GM12864 (cell line): ENCODE data around the gene CLPSL1.

Experiments used
- DNase-seq: peaks from one replicate; pipeline ENCODE4 v3.0.0-alpha.2; 2011; ENCODE audit warnings: low read depth
- H3K4me3 ChIP-seq: 2 replicates; pipeline ENCODE4 v1.5.1; 2011; ENCODE audit warnings: mild to moderate bottlenecking, low read depth, low read length, control low read depth
- TF ChIP-seq, protein P1 (sequence below): IDR thresholded peaks from 2 replicates; pipeline ENCODE4 v1.5.1; 2011; ENCODE audit warnings: low read depth, mild to moderate bottlenecking, moderate library complexity, low read length, control low read depth, inconsistent platforms; ENCODE audit errors: missing control alignments

The CLPSL1 gene

DNA sequence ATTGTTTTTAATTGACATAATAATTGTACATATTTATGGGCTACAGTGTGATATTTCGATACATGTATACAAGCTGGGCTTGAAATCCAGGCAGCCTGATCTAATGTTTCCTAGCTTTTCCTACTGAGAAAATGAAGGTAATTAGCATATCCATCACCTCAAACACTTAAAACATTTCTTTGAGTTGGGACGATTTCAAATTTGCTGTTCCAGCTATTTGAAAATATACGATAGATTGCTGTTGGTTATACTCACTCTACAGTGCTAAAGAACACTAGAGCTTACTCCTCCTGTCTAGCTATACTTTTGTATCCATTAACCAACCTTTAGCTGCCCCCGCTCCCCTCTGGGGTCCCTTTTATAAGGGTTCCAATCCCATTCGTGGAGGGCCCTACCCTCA is 29.0 kb downstream of the CLPSL1 start:
- H3K4me3 ChIP-seq, result no peak overlapping the region
- DNase-seq, result no peak
- TF ChIP-seq, protein P1, sequence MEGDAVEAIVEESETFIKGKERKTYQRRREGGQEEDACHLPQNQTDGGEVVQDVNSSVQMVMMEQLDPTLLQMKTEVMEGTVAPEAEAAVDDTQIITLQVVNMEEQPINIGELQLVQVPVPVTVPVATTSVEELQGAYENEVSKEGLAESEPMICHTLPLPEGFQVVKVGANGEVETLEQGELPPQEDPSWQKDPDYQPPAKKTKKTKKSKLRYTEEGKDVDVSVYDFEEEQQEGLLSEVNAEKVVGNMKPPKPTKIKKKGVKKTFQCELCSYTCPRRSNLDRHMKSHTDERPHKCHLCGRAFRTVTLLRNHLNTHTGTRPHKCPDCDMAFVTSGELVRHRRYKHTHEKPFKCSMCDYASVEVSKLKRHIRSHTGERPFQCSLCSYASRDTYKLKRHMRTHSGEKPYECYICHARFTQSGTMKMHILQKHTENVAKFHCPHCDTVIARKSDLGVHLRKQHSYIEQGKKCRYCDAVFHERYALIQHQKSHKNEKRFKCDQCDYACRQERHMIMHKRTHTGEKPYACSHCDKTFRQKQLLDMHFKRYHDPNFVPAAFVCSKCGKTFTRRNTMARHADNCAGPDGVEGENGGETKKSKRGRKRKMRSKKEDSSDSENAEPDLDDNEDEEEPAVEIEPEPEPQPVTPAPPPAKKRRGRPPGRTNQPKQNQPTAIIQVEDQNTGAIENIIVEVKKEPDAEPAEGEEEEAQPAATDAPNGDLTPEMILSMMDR, result no peak

DNA sequence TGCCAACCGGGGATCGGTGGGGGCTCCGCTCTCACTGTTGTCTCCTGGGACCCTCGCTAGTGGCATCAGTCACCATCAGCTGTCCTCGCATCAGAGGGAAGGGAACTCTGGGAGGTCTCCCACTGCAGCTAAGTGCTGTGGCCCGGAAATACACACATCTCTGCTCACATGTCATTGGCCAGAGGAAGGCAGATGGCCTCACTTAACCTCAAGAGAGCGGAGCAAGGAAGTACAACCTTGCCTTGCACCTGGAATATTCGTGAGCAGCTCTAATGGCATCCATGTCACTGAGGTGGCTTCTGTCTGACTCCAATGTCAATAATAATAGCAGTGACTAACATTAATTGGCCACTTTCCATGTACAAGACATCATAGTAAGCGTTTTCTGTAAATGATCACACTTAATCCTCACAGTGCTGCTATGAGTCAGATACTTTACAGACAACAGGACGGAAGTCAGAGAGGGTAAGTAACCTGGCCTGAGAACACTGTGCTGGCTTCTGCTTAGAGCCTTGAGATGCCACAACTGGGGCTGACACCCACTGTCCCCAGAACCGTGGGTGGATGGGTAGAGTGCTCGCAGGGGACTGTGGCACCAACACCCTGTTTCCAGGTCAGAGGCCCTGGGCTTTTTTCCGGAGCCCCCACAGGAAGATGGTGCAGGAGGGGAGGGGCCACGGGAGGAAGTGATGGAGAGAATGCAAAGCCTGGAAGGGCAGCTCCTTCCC is 30.3 kb downstream of the CLPSL1 start:
- TF ChIP-seq, protein P1, result no peak
- DNase-seq, result no peak
- no peak overlapping the region for H3K4me3 ChIP-seq

DNA sequence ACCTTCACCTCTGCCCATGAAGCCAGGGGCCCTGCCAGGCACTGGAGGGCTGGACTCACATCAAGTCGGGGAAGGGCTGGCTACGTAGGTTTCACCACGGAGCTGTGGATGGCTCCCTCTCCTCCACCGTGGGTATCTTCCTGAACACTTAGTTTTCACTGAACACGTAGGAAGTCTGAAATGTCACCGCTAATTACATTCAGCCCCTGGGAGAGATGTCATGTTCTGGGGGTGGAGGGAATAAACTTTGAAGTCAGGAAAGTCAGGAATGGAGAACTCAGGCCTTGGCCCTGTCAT is 30.8 kb downstream of the CLPSL1 start:
- no peak for DNase-seq
- H3K4me3 ChIP-seq, result no peak overlapping the region
- TF ChIP-seq, protein P1, result no peak

DNA sequence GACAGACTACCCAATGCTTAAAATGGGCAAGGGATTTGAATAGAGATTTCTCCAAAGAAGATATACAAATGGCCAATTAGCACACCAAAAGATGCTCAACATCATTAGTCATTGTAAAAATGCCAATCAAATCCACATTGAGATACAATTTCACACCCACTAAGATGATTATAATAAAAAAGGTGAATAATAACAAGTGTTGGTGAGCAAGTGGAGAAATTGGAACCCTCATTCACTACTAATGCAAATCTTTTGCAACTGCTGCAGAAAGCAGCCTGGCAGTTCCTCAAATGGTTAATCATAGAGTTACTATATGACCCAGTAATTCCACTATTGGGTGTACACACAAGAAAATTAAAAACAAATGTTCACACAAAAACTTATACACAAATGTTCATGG is 36.7 kb downstream of the CLPSL1 start:
- no peak for DNase-seq
- TF ChIP-seq, protein P1, result no peak

DNA sequence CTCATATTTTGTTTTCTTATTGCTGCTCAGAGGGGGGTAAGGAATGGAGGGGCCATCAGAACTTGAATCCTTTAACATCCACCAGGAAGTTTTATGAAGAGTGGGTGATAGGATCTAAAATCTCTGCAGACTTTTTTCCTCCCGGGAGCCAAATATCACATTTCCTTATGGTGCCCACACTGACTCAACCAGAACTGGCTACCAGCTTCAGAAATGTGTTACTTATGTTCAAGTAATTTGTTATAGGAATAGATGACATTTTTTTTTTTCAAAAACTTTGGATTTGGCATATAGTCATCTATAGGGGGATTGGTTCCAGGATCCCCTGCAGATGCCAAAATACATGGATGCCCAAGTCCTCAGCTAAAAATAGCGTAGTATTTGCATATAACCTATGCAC is 42.8 kb downstream of the CLPSL1 start:
- H3K4me3 ChIP-seq, result no peak overlapping the region
- no peak for DNase-seq
- TF ChIP-seq, protein P1, result no peak

More for the DNA sequence above, 36.7 kb downstream of the CLPSL1 start:
- no peak overlapping the region for H3K4me3 ChIP-seq

DNA sequence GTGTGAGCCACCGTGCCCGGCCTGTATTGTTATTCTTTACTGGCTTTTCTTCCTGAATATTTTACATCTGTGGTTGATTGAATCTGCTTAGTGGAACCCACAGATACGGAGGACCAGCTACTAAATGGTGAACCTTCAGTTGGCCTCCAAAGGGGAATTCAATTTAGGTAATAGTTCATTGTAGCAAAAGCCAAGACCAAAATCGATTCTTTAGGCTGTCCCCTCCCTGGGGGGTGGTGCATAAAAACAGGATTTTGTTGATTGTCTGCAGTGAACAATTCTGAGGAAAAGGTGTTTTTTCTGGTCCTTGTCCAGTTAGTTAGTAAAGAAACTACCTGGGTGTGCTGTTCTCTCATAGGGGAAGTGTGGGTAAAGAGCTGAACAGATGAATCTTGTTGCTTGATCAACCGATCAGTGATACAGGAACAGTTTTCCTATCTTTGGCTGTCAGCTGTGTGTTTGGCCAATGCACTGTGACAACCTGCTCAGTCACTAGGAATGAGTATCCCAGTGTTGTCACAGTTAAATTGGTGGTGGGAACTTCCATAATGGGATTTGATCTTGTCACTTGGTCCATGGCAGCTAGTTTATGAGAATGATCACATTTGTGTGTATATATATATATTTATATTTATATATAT is 43.9 kb downstream of the CLPSL1 start:
- DNase-seq, result no peak
- TF ChIP-seq, protein P1, result no peak
- no peak overlapping the region for H3K4me3 ChIP-seq

DNA sequence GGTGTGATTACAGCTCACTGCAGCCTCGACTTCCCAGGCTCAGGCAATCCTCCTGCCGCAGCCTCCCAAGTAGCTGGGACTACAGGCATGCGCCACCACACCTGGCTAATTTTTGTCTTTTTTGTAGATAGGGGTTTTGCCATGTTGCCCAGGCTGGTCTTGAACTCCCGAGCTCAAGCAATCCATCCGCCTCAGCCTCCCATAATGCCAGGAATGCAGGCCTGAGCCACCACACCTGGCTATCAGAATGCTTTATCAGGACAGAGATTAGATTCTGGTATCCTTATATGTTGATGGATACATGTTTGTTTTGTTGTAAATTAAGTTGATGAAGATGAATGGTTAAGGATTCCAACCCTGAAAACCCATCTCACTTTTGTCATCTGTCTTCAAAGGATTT is 48.5 kb downstream of the CLPSL1 start:
- DNase-seq, result no peak
- H3K4me3 ChIP-seq, result no peak overlapping the region
- TF ChIP-seq, protein P1, result no peak
